GM18519 (cell line): ENCODE results near the gene CXCL9.
"Not testable (repeated sequence)": the region's sequence is repeated elsewhere in the genome, so short reads cannot be mapped to it uniquely, and the experiment has no call there.

Source experiments
- ATAC-seq: cut with Tn5 transposase; IDR thresholded peaks from one replicate; pipeline ENCODE4 v1.9.1; 2021; ENCODE audit warnings: mild to moderate bottlenecking, moderate library complexity; ENCODE audit not compliant: unreplicated experiment, low FRiP score

Gene CXCL9

GRCh38 chr4:75968084-75968483 lies 39.2 kb downstream of the CXCL9 start:
- ATAC-seq = no peak

- ATAC-seq = no peak
Observed at GRCh38 chr4:75963558-75963957, 43.8 kb downstream of the CXCL9 start.

DNA sequence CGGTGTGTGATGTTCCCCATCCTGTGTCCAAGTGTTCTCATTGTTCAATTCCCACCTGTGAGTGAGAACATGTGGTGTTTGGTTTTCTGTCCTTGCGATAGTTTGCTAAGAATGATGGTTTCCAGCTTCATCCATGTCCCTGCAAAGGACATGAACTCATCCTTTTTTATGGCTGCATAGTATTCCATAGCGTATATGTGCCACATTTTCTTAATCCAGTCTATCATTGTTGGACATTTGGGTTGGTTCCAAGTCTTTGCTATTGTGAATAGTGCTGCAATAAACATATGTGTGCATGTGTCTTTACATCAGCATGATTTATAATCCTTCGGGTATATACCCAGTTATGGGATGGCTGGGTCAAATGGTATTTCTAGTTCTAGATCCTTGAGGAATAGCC lies 45.2 kb downstream of the CXCL9 start:
- ATAC-seq = not testable (repeated sequence)

DNA sequence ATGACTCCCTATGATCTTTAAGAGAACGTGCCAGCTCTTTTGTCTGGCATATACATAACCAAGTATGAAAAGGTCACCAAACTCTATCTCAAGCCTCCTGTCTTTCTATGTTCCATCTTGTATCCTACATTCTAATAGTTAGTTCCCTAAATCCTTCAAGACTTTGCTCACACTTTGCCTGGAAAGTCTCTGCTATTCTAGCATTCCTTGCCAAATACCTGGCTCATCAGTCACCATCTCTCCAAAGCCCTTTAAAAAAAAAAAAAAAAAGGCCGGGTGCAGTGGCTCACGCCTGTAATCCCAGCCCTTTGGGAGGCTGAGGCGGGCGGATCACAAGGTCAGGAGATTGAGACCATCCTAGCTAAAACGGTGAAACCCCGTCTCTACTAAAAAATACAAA lies 48.8 kb downstream of the CXCL9 start:
- not testable (repeated sequence) for ATAC-seq

DNA sequence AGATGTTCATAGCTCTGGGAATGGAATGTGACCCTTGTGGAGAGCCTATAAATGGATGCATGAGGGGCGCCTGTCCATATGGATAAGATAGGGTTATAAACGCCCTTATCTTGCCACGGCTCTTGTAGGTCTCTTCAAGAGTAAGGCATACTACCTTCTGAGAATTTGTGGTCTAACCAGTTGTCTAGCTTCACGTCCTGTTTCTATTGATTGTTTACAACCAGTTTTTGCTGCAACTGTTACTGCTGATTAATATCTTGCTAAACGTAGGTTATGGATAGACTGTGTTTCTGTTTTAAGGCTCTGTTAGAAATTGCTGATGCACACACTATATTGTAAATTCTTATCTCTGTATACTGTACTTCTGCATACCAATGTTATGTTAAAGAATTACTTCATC lies 52.5 kb downstream of the CXCL9 start:
- ATAC-seq = not testable (repeated sequence)

DNA sequence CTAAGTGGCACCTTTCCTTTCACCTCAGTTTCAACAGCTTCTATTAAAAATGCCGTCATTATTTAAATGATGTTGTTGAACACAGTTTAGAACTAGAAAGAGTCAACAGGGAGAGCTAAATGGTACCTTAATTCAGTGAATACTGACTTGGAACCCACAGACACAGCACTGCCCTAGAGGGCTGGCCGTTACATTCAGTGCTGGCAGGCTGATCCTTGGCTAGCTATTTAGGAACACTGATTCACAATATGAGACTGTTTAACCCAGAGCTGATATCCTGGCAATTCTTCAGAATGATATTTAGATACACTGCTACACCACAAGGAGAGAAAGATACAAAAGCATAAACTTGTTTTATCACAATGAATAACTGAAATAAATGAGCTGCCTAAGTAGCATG lies 53.8 kb downstream of the CXCL9 start:
- no peak for ATAC-seq
